ENCODE results near the gene REEP1. TPM values are rescaled to one million over a fixed set of nuclear protein-coding genes. Genes with fewer than 3 reads are reported as not detected.

The REEP1 gene
- total RNA-seq, 2 experiments from 2014 or later: not detected

DNA sequence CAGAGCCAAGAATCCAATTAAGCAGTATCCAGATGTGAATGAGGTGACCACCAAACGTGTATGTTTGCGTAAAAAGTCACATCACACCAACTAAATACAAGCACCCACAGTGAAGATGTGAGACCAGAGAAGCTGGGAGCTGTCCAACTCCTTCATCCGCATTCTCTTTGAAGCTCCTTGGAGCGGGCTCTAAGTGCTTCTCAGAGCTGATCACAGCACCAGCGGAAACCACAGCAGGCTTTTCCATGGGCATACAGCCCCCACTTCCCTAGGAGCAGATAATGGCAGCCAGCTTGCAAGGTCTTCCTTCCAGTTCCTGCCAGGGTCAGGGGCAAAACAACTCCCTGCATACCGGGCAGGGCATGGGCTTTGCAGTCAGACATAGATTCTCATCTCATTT lies 36.4 kb downstream of the REEP1 start:
- POLR2A ChIA-PET: no interaction called here
- no TSS peak for BruUV-seq (replicated peaks)
- no peak overlapping the region for H3K4me3 ChIP-seq (ENCODE audit: low read depth, low read length, poor library complexity, severe bottlenecking)
- intact Hi-C loops (cut with micrococcal nuclease; ENCODE audit: unreplicated experiment): no loop called here
- H3K9me3 ChIP-seq (ENCODE audit: low read length): no peaks in the 10 kb centered on the region
- no peaks in the 10 kb centered on the region for H3K79me2 ChIP-seq (ENCODE audit: insufficient read depth, low read depth, low read length)
- H3K9me2 ChIP-seq (ENCODE audit: insufficient read depth, low read length): no peaks in the 10 kb centered on the region
- H4K20me1 ChIP-seq (ENCODE audit: insufficient read depth, low read length): no peaks in the 10 kb centered on the region
- no peaks in the 10 kb centered on the region for H3K4me1 ChIP-seq (ENCODE audit: insufficient read depth, low read length, poor library complexity, severe bottlenecking)
- H3K27ac ChIP-seq (ENCODE audit: low read depth, low read length, poor library complexity, severe bottlenecking): no peak overlapping the region
- CTCF ChIA-PET (ENCODE audit: unreplicated experiment): no interaction called here
- no peak overlapping the region for H2AFZ ChIP-seq (ENCODE audit: low read length)
- no peaks in the 10 kb centered on the region for H3K36me3 ChIP-seq (ENCODE audit: insufficient read depth, low read length)
- no peak for DNase-seq (ENCODE audit: low spot score)
- TF ChIP-seq, protein P1, sequence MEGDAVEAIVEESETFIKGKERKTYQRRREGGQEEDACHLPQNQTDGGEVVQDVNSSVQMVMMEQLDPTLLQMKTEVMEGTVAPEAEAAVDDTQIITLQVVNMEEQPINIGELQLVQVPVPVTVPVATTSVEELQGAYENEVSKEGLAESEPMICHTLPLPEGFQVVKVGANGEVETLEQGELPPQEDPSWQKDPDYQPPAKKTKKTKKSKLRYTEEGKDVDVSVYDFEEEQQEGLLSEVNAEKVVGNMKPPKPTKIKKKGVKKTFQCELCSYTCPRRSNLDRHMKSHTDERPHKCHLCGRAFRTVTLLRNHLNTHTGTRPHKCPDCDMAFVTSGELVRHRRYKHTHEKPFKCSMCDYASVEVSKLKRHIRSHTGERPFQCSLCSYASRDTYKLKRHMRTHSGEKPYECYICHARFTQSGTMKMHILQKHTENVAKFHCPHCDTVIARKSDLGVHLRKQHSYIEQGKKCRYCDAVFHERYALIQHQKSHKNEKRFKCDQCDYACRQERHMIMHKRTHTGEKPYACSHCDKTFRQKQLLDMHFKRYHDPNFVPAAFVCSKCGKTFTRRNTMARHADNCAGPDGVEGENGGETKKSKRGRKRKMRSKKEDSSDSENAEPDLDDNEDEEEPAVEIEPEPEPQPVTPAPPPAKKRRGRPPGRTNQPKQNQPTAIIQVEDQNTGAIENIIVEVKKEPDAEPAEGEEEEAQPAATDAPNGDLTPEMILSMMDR (conservative IDR thresholded peaks at IDR 0.05; ENCODE audit: low read length): no peak
- no peak overlapping the region for H3K4me2 ChIP-seq (ENCODE audit: low read length)

DNA sequence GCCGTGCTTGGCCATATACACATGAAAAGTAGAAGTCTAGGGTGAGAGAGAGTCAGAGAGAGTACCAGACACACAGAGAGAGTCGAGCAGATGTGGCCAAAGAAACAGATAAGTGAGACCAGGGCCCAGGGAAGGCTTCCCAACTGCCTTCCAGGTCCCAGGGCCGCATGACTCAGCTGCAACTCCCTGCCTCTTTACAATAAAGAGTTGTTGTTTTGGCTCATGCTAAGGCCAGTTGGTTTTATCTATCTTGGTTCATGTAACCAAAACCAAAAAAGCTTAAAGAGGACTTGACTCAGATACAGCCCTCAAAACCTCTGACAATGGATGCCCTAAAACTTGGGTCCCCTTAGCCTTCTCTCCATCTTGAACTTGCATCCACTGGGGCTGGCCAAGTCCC lies 36.9 kb downstream of the REEP1 start:
- DNase-seq (ENCODE audit: low spot score): no peak
- TF ChIP-seq, protein P1 (conservative IDR thresholded peaks at IDR 0.05; ENCODE audit: low read length): no peak
- TF ChIP-seq EZH2phosphoT487 (IDR thresholded peaks at IDR 0.05; ENCODE audit: borderline replicate concordance, low read depth, low read length): no peak
- Histone ChIP-seq H3K9me2 (ENCODE audit: insufficient read depth, low read length) (no peaks in the 10 kb centered on the region), H2AFZ (ENCODE audit: low read length) (no peak overlapping the region), H3K79me2 (ENCODE audit: insufficient read depth, low read depth, low read length) (no peaks in the 10 kb centered on the region), H4K20me1 (ENCODE audit: insufficient read depth, low read length) (no peaks in the 10 kb centered on the region), H3K4me3 (ENCODE audit: low read depth, low read length, poor library complexity, severe bottlenecking) (no peak overlapping the region), H3K27ac (ENCODE audit: low read depth, low read length, poor library complexity, severe bottlenecking) (no peak overlapping the region), H3K4me1 (ENCODE audit: insufficient read depth, low read length, poor library complexity, severe bottlenecking) (no peaks in the 10 kb centered on the region), H3K36me3 (ENCODE audit: insufficient read depth, low read length) (no peaks in the 10 kb centered on the region), H3K9me3 (ENCODE audit: low read length) (no peaks in the 10 kb centered on the region), H3K4me2 (ENCODE audit: low read length) (no peak overlapping the region)
- CTCF ChIA-PET (ENCODE audit: unreplicated experiment): no interaction called here
- BruUV-seq (replicated peaks): no TSS peak
- intact Hi-C loops (cut with micrococcal nuclease; ENCODE audit: unreplicated experiment): no loop called here
- POLR2A ChIA-PET: no interaction called here

GRCh38 chr2:86298411-86299390 lies 38.7 kb downstream of the REEP1 start:
- intact Hi-C loops (cut with micrococcal nuclease; ENCODE audit: unreplicated experiment): loop anchor here (5.0 kb wide), 1 partner anchor 76 kb away; no protein-coding TSS in a partner anchor
- CTCF ChIA-PET (ENCODE audit: unreplicated experiment): no interaction called here
- no peaks in the 10 kb centered on the region for H3K79me2 ChIP-seq (ENCODE audit: insufficient read depth, low read depth, low read length)
- POLR2A ChIA-PET: interaction anchor here (1.0 kb wide), 1 partner anchor 84 kb away, joined by 4 read pairs; no protein-coding TSS in a partner anchor
- H3K4me2 ChIP-seq (ENCODE audit: low read length): no peak overlapping the region
- BruUV-seq (replicated peaks): no TSS peak
- H4K20me1 ChIP-seq (ENCODE audit: insufficient read depth, low read length): no peaks in the 10 kb centered on the region
- no peaks in the 10 kb centered on the region for H3K9me3 ChIP-seq (ENCODE audit: low read length)
- H3K36me3 ChIP-seq (ENCODE audit: insufficient read depth, low read length): no peaks in the 10 kb centered on the region
- TF ChIP-seq EZH2phosphoT487 (IDR thresholded peaks at IDR 0.05; ENCODE audit: borderline replicate concordance, low read depth, low read length): no peak
- TF ChIP-seq, protein P1 (conservative IDR thresholded peaks at IDR 0.05; ENCODE audit: low read length): no peak
- H3K4me3 ChIP-seq (ENCODE audit: low read depth, low read length, poor library complexity, severe bottlenecking): no peak overlapping the region
- no peak overlapping the region for H3K27ac ChIP-seq (ENCODE audit: low read depth, low read length, poor library complexity, severe bottlenecking)
- H3K9me2 ChIP-seq (ENCODE audit: insufficient read depth, low read length): no peaks in the 10 kb centered on the region
- no peak for DNase-seq (ENCODE audit: low spot score)
- no peaks in the 10 kb centered on the region for H3K4me1 ChIP-seq (ENCODE audit: insufficient read depth, low read length, poor library complexity, severe bottlenecking)
- H2AFZ ChIP-seq (ENCODE audit: low read length): no peak overlapping the region
